ENCODE measurements around the gene MKI67.

GRCh38 chr10:128053356-128053755 lies 72.9 kb downstream of the MKI67 start:
- no peak for TF ChIP-seq POLR2AphosphoS5 (IDR thresholded peaks at IDR 0.05; ENCODE audit: low read depth, low read length)
- TF ChIP-seq TAF1 (IDR thresholded peaks at IDR 0.05; ENCODE audit: borderline replicate concordance, low read depth, low read length): no peak
- TF ChIP-seq POLR2A (IDR thresholded peaks at IDR 0.05; ENCODE audit: low read depth, low read length): no peak
